Neural cell (in vitro differentiated cells): Measurements from ENCODE around the gene GCN1.

ENCODE experiments used
- EP300 ChIP-seq: fragments of 450-650 bp; conservative IDR thresholded peaks from 2 replicates; pipeline ENCODE4 v1.6.1; 2014; ENCODE audit warnings: antibody characterized with exemption, mild to moderate bottlenecking, moderate library complexity; ENCODE audit not compliant: poor library complexity, severe bottlenecking
- EZH2 ChIP-seq: fragments of 200-600, 300-800 bp; shearing (Covaris generic), sonication (generic); IDR thresholded peaks from 2 replicates; pipeline ENCODE4 v1.6.1; 2014; ENCODE audit warnings: antibody characterized with exemption, low read length, borderline replicate concordance, mild to moderate bottlenecking; ENCODE audit not compliant: insufficient read depth, poor library complexity, severe bottlenecking
- SMC3 ChIP-seq: fragments of 450-650 bp; conservative IDR thresholded peaks from 2 replicates; pipeline ENCODE4 v1.6.1; 2014; ENCODE audit warnings: antibody characterized with exemption, mild to moderate bottlenecking, moderate library complexity; ENCODE audit not compliant: poor library complexity
- TF ChIP-seq, protein P1 (sequence below): fragments of 450-650 bp; IDR thresholded peaks from 2 replicates; pipeline ENCODE4 v1.5.1; 2014; ENCODE audit warnings: antibody characterized with exemption, mild to moderate bottlenecking, moderate library complexity; ENCODE audit not compliant: poor library complexity, severe bottlenecking

GRCh38 chr12:120238217-120238616 lies 43.7 kb upstream of the GCN1 start:
- TF ChIP-seq, protein P1, sequence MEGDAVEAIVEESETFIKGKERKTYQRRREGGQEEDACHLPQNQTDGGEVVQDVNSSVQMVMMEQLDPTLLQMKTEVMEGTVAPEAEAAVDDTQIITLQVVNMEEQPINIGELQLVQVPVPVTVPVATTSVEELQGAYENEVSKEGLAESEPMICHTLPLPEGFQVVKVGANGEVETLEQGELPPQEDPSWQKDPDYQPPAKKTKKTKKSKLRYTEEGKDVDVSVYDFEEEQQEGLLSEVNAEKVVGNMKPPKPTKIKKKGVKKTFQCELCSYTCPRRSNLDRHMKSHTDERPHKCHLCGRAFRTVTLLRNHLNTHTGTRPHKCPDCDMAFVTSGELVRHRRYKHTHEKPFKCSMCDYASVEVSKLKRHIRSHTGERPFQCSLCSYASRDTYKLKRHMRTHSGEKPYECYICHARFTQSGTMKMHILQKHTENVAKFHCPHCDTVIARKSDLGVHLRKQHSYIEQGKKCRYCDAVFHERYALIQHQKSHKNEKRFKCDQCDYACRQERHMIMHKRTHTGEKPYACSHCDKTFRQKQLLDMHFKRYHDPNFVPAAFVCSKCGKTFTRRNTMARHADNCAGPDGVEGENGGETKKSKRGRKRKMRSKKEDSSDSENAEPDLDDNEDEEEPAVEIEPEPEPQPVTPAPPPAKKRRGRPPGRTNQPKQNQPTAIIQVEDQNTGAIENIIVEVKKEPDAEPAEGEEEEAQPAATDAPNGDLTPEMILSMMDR: no peak
- no peak for TF ChIP-seq EP300
- no peak for TF ChIP-seq EZH2
- no peak for TF ChIP-seq SMC3
